ENCODE data around the gene ANKRD65.
"Not testable (repeated sequence)": the region's sequence is repeated elsewhere in the genome, so short reads cannot be mapped to it uniquely, and the experiment has no call there.

ANKRD65 gene

DNA sequence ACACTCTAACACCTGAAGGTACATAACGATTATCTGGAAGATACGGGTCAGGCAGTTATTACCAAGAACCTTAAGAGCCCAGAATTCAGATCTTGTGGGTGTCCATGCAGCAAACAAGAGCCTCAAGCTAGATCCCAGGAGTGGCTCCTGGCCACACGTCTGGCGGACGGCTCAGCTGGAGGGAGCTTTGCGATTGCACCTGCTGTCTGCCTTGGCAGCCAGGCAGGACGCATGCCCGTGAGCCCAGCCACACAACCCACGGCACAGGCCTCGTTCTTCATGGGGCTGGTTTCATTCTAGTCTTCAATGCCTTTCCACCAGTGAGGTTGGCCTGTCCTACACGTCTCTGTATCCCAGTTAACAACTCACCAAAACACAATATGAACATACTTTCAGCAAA is 27.6 kb downstream of the ANKRD65 start:
- DNase-seq, result no peak

DNA sequence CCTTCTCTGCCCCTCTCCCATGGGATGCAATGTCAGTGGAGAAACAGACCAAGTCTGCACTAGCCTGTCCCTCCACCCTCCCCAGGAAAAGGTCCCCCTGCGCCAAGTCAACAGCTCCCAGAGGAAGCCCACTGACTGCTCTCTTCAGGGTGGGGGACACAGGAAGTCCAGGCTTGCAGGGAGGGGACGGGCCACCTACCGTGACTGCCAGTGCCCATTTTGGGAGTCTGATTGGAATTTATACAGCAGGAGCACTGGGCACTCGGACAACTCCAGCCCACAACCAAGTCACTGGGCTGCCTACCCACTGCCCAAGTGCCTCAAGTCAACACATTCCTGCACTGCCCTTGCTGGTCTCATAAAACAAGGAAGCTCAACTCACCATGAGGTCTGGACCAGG is 28.1 kb downstream of the ANKRD65 start:
- no peak for DNase-seq

DNA sequence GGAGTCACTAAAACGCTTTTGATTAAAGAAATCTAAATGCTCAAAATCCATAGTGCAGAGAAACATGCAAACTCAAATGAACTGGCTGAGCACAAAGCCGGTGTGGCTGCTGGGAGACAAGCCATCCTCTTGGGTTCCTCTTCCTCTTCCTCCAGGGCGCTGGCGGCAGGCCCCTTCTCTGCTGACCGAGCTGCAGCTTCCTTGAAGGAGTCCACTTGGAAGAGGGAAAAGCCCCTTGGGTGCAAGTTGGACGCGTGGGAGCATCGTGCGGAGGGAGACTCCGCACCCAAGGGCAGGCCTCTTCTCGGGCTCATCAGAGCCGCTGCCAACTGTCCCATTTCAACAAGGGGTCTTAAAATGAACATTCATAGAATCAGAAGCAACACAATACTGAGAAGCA is 29.9 kb downstream of the ANKRD65 start:
- DNase-seq, result no peak

DNA sequence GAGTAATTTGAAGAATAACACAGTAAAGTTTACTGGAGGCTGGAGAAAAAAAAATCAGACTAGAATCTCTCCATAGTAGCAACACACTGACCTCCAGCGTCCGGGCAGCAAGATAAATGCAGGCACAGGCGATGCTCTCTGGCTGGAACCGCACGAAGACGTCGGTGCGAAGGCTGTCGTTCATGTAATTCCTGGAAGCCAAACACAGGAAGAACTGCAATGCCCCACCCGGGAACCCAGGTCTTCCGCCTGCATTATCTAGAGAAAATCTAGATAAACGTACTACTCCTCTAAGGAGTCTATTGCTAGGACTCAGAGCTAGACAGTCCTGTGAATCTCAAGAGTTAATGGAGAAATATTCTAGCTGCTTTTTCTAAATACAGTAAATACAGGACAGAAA is 30.4 kb downstream of the ANKRD65 start:
- DNase-seq, result no peak

DNA sequence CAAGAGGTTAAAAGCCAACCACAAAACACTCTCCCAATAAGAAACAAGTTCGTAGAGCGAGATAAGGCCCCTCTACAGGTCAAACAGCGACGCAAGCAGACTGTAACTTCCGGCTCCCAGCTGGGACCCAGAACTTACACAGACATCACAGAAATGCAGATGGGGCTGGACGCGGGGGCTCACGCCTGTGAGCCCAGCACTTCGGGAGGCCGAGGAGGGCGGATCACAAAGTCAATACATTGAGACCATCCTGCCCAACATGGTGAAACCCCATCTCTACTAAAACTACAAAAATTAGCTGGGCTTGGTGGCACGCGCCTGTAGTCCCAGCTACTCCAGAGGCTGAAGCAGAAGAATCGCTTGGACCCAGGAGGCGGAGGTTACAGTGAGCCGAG is 33.0 kb downstream of the ANKRD65 start:
- DNase-seq, result no peak

DNA sequence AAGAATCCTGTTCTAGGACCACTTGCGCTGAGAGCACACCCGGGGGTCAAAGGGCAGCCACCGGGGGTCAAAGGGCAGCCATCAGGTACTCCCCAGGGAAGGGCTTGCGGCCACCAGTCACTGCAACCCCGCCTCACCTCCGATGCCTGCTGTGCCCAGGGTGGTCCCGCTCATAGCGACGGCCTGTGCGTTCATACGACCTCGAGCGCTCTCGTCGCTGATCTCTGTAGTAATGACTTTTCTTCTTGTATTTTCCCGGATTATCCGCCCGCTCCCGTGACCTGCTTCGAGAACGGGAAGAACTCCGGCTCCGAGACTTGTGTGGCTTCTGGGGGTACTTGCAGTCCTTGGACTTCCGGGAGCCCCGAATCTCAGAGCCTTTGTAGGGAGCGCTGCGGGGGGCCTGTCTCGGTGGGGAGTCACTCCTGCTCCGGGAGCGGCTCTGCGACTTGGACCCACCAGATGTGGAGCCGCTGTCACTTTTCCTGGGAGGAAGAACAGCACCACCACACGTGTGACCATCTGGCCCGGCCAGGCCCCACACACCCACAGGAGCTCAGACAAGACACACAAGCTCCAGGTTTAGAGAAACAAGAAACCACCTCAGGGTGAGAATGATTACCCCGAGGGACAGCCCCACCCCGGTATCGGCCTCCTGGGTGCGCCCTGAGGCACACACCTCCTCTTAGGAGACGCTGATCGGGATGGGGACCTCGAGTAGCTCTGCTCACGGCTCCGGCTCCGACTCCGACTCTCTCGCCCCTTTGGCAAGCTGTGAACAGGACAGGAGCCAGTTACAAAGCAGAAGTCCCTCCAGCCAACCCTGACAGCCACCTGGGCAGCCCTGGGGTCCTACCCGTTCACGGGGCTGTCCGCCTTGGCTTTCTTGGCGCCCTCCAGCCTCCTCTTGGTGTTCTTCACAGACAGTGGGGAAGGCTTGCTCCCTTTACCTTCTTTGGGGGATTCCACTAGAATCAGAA is 33.7 kb downstream of the ANKRD65 start:
- no peak for DNase-seq

DNA sequence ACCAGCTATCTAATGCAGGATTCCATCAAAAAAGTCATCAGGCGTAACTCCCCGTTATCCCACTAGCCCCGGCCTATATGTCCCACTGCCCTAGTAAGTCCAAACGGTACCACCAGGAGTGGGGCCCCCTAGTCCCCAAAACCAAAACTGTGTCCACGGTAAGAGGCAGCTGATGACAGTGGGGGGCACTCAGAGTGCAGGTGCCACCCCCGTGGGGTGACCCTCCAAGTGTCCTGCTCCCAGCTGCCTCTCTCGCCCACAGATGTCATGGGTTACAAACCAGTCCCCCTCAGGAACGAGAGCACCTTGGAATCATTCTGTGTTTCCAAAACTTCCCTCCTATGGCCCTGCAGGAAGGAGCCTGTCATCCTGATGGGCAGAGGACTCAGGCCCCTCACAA is 35.1 kb downstream of the ANKRD65 start:
- DNase-seq, result no peak

DNA sequence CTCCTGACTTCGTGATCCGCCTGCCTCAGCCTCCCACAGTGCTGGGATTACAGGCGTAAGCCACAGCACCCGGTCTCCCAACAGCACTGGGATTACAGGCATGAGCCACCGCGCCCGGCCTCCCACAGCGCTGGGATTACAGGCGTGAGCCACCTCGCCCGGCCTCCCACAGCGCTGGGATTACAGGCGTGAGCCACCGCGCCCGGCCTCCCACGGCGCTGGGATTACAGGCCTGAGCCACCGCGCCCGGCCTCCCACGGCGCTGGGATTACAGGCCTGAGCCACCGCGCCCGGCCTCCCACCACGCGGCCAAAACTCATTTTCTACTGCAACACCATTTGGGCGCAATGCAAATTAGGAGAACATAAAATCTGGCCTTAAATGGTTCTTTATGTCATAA is 35.7 kb downstream of the ANKRD65 start:
- DNase-seq, result not testable (repeated sequence)

DNA sequence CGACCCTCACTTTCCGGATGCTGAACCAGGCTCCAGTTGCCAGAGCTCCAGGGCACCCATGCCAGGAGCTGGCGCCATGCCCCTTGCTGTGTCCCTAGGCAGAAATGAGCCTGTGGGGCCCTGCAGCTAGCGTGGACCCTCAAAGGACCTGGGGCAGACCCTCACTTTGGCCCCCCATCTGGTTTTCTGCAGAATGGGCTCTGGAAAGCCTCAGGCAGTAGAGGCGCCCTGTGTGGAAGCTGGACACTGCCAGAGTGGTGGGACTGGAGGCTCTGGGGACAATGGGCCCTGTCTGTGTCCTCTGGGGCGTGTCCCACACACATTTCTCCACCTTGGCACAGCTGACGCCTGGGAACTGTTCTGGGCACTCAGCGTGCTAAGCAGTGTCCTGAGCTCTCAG is 39.8 kb downstream of the ANKRD65 start:
- no peak for DNase-seq

DNA sequence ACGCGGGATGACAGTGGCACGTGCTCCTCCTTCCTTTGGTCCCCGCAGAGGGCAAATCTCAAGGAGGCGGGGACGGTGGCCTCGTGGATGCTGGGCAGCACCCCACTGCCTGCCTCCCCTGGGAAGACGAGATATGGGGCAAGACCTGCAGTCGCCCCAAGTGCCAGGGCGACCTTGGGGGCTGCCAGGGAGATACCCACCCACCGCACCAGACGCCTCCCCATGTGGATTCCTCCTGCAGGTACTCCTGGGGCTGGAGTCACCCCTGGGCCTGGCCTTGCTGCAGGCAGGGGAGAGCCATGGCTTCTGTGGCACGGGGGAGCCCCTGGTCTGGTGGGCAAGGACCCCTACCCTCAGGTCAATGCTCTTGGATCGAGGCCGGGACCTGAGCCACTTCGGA is 40.2 kb downstream of the ANKRD65 start:
- DNase-seq, result no peak

DNA sequence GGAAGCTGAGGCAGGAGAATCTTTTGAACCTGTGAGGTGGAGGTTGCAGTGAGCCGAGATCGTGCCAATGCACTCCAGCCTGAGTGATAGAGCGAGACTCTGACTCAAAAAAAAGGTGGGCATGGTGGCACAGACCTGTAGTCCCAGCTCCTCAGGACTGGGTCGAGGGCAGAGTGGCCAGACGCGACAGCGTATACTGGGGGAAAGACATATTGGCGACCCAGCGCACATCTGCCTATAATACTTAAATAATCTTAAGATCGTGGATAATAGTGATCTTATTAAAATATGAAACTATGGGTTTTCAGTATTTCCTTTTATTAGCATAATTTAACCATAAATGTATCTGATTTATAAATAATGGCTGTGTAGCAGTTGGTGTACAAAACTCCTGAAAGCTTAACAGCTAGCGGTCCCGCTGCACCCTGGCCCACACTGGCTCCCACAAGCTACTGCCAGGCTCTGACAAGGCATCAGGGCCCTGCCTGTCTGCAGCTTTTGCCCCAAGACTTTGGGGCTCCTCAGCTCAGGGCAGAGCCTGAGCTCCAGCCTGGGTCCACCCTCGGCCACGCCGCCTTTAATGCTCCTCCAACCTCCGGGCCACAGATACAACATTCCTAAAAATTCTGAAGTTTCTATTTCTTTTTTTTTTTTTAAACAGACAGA is 43.4 kb downstream of the ANKRD65 start:
- no peak for DNase-seq

DNA sequence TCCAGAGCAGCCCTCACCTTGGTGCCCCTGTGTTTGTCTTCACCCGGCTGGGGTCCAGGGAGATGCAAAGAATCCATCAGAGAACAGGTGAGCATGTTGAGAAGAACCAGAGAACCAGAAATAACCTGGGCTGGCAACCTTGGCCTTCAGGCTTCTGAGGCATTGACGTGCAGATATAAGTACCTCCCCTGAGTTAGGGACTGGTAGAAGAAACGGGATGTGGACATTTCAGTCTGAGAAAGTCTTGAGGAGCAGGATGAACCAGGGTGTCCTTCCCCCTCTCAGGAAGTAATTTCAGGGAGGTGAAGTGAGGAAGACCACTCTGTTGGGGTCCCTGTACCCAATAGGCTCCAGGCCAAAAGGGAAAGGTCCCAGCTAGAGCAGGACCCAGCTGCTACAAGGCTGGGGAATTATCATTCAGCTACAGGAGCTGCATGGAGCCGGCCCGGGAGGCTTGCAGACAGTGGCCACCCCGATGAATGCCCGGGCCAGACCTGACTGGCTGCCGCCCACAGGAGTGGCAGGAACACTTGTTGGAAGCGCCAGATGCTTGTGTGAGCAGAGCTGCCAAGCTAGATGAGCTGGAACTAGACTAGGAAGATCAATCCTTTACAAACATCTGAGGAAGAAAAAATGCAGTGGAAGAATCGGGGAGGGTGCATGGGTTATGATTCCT is 44.4 kb downstream of the ANKRD65 start:
- DNase-seq, result no peak

DNA sequence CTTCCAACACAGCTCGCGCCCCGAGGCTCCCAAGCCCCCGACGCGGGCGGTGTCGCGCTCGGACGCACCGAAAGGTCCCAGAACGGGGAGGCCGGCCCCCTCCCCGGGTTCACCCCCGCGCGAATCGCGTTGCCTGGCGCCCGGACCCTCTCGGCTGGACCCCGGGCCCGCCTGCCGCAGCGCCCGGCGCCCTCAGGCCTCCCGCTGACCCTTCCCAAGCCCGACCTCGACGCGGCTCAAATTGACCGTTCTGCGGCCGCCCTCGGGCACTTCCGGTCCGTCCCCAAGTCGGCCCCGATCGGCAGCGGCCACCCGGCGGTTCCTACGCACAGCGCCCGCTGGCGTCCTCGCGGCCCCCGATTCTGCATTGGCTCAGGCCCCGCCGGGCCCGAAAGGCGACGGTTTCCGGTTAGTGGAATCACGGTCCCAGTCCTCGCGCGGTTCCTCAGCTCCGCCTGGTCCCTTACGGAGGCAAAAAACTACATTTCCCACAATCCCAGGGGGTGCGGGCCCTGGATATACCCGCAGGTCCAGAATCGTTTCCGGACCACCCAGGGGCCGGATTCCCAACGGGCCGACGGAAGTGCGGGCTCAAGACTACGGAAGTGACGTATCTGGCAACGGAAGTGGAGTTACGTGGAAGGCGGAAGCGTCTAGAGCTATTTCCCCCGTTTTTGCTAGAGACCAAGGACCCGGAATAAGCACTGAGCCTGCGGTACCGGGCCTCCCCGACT is 46.0 kb downstream of the ANKRD65 start, which contains the start of gene AURKAIP1:
Gene AURKAIP1 (minus strand): TSS at position 279 of the 734 bp plus-strand sequence. CDS start 451 bp downstream, outside the sequence.
- DNase-seq, result peak; percentile 100

DNA sequence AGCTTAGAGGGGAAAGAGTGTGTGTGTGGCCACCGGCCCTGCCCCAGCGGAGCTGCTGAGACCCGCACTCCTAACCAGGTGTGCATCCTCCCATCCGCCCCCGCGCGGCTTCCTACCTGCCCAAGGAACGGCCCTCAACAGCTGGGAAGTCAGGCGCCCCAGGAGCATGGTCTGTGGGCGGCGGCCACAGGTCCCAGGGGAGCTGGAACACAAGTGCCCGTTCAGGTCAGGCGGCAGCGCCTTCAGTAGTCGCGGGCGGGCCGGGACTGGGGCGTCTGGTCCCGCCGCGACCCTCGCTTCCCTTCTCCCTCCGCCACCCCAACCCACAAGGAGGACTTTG is 46.5 kb downstream of the ANKRD65 start:
- DNase-seq, result peak in 1 of 3 donors; percentile 25

DNA sequence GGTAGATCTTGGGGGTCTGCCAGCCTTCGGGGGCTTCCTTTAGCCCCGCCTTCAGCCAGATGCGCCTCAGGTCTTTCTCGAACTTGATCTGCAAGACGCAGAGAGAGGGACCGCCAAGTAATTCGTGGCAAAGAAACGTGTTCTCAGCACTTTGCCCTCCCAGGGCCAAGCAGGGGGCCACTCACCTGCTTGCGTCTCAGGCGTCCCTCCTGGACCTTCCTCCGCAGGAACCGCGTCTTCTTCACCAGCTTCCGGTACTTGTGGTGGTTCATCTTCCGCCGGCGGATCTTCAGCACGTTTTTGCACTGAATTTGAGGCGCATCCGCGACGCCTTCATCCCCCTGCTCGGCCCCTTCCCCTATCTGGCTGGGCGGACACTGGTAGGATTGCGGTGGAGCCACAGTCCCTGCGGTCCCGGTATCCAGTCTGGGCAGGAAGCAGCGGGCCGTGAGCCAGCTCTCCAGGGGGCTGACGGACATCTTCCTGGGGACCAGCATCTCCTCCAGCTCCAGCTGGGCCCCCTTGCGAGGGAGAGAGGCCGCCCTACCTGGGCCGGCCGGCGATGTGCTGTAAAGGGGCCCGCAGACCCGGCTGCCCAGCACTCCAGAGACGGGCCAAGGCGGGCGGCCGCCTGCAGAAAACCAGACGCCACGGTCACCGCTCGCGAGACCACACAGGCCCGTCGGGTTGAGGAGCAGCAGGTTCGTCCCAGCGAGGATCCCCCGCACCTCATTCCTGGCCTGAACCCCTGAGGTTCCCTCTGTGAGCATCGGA is 47.1 kb downstream of the ANKRD65 start:
- DNase-seq, result no peak

DNA sequence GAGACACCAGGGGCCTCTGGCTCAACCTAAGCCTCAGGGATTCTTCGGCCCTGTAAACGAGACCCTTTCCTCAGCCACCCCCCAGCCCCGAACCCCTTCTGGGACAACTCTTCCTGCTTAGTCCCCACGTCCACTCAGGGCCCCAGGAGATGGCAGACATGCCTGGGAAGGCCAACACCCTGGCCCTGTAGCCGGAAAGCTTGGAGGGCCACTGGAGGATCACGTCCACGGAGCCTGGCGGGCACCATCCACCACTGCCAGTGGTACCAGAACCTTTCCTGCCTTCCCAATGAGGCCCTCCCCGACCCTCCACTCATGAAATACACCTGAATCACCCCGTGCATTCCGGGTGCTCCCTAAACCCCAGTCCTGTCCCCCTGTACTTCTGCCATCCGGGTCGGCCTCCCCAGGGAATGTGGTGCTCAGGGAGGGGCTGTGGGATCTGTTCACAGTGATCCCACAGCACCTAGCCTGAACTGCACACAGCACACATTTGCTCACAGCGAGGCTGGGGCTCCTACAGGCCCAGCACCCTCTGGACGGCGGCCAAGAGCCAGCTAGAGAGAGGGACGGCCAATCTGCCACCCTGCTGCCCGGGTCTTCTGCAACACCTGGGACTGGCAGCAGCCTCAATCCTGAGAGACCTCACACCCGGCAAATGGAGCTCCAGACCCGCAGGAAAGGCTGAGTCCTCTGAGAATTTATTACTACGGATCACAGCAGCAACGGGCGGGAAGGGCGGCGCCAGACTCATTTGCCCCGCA is 47.8 kb downstream of the ANKRD65 start:
- DNase-seq, result no peak

DNA sequence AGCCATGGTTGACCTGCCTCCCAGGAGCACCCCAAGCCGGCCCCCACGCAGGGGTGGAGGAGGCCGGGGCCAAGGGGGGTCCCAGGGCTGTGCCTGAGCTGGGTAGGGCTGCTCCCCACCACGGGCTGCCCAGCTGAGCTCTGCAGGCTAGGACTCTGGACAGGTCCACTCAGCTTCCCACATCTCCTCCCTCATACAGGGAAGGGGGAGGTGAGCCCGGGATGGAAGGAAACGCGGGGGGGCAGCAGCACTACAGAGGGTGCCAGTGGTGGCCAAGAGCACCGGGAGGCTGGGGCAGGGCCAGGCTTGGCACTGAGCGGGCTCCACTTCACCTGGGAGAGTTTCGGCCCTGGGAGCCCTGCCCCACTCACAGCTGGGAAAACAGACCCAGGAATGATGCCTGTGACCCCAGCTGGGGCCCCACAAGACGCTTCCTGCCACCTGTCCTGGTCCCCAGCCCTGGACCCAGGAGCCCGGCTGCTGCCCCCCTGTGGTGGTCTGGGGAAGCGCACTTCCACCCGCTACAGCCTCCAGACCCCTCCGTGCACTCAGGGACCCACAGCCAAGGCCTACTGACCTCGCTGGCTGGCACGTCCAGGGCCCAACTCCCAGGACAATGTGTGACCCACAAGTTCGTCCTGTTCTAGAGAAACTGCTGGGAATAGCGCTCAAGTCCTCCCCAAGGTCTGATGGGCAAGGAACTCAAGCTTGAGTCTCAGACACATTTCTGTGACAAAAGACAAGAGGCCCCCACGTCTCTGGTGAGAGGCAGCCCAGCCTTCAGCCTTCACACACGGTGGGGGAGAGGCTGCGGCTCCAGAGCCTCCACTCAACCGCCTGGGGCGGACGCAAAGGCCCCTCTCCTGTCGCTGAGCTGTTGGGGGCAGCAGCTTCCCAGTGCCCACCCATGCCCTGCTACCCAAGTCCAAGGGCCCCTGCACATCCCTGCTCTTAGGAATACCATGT is 49.0 kb downstream of the ANKRD65 start:
- DNase-seq, result peak; percentile 61 to 81 (median 68)

DNA sequence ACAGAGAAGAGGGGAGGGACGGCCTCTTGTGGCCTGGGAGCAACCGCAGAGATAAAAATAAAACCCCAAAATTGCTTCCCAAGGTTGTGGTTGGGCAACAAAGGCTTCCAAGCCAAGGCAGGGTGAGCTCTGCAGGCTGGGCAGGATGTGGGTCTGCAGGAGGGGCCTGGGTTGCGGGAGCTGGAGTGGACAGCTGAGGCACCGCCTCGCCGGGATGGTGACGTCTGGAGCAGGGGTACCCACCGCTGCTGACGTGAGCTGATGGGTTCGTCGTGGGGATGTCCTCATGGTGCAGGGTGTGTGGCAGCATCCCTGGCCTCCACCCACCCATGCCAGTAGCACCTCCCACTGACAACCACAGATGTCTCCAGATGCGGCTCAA is 49.7 kb downstream of the ANKRD65 start:
- no peak for DNase-seq

DNA sequence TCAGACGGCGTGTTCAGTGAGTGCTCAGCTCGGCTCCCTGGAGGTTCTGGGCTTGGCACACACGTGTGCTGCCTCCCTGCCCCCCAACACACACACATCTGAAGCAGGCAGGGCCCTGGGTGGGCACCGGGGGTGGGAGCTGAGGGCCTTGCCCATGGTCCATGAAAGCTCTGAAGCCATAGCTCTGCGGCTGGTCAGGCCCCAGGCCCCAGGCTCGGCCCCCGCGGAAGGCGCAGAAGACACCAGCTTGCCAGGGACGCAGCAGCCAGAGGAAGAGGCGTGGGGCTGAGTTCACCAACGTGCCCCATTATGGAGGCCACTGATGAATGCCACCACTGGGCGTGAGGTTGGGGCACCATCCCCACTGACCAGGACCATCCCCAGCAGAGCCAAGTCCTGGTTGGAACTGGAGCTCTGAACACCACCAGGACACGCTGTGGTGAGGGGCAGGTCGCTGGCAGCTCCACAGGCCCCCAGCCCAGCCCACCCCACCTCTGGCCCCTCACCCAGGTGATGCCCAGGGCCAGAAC is 50.2 kb downstream of the ANKRD65 start:
- no peak for DNase-seq

DNA sequence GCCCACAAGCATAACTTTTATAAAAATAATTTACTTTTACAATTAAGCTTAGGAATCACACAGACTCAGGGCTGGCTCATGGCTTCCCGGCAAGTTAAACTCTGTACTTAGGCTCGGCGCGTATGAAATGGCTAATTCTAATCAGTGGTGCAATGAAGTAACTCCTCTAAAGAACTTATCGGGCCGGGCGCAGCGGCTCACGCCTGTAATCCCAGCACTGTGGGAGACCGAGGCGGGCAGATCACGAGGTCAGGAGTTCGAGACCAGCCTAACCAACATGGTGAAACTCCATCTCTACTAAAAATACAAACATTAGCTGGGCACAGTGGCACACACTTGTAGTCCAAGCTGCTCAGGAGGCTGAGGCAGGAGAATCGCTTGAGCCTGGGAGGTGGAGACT is 51.0 kb downstream of the ANKRD65 start:
- DNase-seq, result not testable (repeated sequence)

Measured in suppressor macrophage treated with lipopolysaccharide for 1 hour (primary cell).